Stimulated activated naive CD8-positive, alpha-beta T cell treated with anti-CD3 and anti-CD28 coated beads, Interleukin-15, Interleukin-2, amounts not matched to agents 100 ng/mL and 50 ng/mL, for 24 hours (primary cell): Measurements from ENCODE around the gene C21orf91.
A peak's percentile ranks its signal among the peaks of the same experiment; 100 is the strongest.
"Not testable (repeated sequence)": the region's sequence is repeated elsewhere in the genome, so short reads cannot be mapped to it uniquely, and the experiment has no call there.

ENCODE experiments used
- H3K27ac Mint-ChIP-seq: one replicate; pipeline ENCODE4 v1.8.0; 2021; ENCODE audit warnings: mild to moderate bottlenecking, mixed read lengths
- H3K27me3 Mint-ChIP-seq: one replicate; pipeline ENCODE4 v1.8.0; 2021; ENCODE audit warnings: mixed read lengths
- H3K36me3 Mint-ChIP-seq: one replicate; pipeline ENCODE4 v1.8.0; 2021; ENCODE audit warnings: low read depth, mixed read lengths
- H3K4me1 Mint-ChIP-seq: one replicate; pipeline ENCODE4 v1.8.0; 2021; ENCODE audit warnings: low read depth, mixed read lengths
- H3K4me3 Mint-ChIP-seq: one replicate; pipeline ENCODE4 v1.8.0; 2021; ENCODE audit warnings: mild to moderate bottlenecking, mixed read lengths
- H3K9me3 Mint-ChIP-seq: one replicate; pipeline ENCODE4 v1.8.0; 2021; ENCODE audit warnings: mixed read lengths

C21orf91 gene

DNA sequence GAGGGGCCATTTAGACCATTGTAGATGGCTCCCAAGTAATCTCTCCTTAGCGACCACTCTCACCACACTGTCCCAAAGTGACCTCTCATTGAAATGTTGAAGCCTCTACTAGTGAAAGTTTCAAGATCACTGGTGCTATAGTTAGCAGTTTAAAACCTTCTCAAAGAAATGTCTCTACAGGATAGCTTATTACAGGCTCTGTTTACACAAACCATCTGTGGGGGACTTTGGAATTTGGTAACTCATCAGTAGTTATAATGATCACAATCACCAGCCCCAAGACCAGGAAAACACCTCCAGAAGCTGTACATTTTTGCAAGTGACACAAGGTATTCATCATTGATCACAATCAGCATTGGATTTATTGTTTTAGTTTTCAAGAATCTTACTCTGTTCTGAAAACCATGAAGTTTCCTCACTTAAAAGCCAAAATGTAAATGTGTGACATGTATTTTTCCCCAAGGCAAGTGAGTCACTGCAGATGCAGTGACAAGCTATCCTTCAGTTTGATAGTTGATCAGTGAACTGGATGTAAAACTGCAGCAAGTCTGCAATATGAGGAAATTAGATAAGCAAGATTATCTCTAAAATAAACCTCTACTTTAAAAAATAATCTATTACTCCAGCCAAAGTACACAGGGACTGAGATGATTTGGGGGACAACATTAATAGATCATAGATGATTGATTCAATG, 41.9 kb downstream of the C21orf91 start:
- Mint-ChIP-seq H3K4me1 (peaks cover 78% of the 10 kb centered on the region), H3K36me3 (peaks cover 14% of the 10 kb centered on the region), H3K9me3 (peaks cover 15% of the 10 kb centered on the region), H3K4me3 (peak overlapping the region; percentile 3), H3K27me3 (no peaks in the 10 kb centered on the region), H3K27ac (peak overlapping the region; percentile 57)

DNA sequence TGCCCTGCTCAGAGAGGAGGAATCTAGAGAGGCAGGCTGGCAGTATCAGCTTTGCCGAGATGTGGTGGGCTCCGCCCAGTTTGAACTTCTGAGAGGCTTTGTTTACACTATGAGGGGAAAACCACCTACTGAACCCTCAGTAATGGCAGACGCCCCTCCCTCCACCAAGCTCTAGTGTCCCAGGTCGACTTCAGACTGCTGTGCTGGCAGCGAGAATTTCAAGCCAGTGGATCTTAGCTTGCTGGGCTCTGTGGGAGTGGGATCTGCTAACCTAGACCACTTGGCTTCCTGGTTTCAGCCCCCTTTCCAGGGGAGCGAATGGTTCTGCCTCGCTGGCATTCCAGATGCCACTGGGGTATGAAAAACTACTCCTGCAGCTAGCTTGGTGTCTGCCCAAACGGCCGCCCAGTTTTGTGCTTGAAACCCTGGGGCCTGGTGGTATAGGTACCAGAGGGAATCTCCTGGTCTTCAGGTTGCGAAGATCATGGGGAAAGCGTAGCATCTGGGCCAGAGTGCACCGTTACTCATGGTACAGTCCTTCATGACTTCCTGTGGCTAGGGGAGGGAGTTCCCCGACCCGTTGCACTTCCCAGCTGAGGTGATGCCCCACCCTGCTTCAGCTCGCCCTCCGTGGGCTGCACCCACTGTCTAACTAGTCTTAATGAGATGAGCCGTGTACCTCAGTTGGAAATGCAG, 43.6 kb downstream of the C21orf91 start:
- H3K4me3 Mint-ChIP-seq: peak overlapping the region; percentile 36
- peaks cover 10% of the 10 kb centered on the region for H3K36me3 Mint-ChIP-seq
- H3K27me3 Mint-ChIP-seq: no peaks in the 10 kb centered on the region
- peak overlapping the region; percentile 64 for H3K27ac Mint-ChIP-seq
- peaks cover 15% of the 10 kb centered on the region for H3K9me3 Mint-ChIP-seq
- peaks cover 61% of the 10 kb centered on the region for H3K4me1 Mint-ChIP-seq

DNA sequence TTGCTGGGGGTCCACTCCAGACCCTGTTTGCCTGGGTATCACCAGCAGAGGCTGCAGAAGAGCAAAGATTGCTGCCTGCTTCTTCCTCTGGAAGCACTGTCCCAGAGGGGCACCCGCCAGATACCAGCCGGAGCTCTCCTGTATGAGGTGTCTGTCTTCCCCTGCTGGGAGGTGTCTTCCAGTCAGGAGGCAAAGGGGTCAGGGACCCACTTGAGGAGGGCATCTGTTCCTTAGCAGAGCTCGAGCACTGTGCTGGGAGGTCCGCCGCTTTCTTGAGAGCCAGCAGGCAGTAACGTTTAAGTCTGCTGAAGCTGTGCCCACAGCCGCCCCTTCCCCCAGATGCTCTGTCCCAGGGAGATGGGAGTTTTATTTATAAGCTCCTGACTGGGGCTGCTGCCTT, 44.1 kb downstream of the C21orf91 start:
- Mint-ChIP-seq H3K4me3 (peak overlapping the region; percentile 36), H3K9me3 (peaks cover 15% of the 10 kb centered on the region), H3K4me1 (peaks cover 56% of the 10 kb centered on the region), H3K27ac (peak overlapping the region; percentile 64)
- H3K27me3 Mint-ChIP-seq, H3K36me3 Mint-ChIP-seq: not testable (repeated sequence)

DNA sequence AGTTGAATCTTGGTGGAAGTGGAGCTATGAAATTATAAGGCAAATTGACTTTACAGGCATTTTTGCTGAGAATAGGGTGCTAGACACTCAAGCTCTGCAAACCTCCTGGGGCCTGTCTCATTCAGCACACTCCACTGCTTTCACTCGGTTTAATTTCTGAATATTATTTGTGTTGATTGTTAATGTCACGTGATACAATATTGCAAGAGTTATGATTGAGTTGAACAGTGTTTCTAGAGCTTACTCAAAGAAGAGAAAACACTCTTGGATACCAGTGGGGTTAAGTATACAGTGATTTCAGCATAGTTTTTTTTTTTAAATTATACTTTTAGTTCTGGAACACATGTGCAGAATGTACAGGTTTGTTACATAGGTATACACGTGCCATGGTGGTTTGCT, 49.7 kb downstream of the C21orf91 start:
- H3K27ac Mint-ChIP-seq: no peak overlapping the region
- peaks cover 5% of the 10 kb centered on the region for H3K4me1 Mint-ChIP-seq
- peaks cover 13% of the 10 kb centered on the region for H3K9me3 Mint-ChIP-seq
- H3K36me3 Mint-ChIP-seq: peaks cover 8% of the 10 kb centered on the region
- H3K27me3 Mint-ChIP-seq: no peaks in the 10 kb centered on the region
- H3K4me3 Mint-ChIP-seq: no peak overlapping the region

DNA sequence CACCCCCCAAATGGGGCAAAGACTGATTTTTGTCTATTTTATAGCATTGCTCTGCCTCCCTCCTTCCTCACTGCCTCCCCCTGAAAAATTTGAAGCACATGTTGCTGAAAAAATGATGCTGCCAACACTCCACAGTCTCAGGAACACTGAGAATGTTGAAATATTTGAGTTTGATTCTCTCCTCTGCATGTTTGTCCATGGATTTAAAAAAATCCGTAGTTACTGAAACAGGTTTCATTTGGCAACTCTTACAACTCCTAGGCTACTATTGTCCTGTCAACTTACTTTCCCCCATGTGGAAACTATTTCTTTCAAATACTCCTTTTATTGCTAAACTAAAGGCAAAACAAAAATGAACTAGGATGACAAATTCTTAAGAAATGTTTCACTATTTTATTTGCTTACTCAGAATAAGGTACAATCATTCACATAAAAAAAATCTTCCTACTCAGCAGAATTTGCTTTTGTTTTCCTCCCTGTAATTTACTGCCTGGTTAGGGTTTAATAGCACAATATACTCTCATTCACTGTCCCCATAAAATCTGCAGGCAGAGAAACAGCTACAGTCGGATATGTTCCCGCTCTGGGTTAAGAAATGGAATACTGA, 50.2 kb downstream of the C21orf91 start:
- Mint-ChIP-seq H3K27ac (no peak overlapping the region), H3K4me3 (no peak overlapping the region), H3K36me3 (peaks cover 3% of the 10 kb centered on the region), H3K9me3 (peaks cover 8% of the 10 kb centered on the region), H3K4me1 (no peaks in the 10 kb centered on the region), H3K27me3 (no peaks in the 10 kb centered on the region)

DNA sequence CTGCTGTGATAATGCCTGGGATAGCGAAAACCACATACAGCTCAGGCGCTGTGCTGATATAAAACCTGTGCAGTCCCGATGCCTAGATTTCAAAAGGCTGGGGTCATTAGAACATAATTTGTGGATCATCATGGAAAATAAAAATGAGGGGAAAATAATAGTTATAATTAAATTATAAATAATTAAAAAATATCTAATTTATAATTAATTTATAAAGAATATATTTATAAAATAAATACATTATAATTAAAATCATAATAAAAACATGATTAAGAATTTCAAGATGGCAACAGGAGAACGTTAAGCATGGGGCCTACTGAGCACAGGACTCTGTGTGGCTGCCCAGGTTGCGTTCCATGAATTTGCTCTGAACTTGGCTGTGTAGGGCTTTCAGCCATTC, 53.9 kb downstream of the C21orf91 start:
- Mint-ChIP-seq H3K27me3 (no peaks in the 10 kb centered on the region), H3K9me3 (no peaks in the 10 kb centered on the region), H3K4me1 (no peaks in the 10 kb centered on the region), H3K4me3 (no peak overlapping the region), H3K36me3 (no peaks in the 10 kb centered on the region), H3K27ac (no peak overlapping the region)

DNA sequence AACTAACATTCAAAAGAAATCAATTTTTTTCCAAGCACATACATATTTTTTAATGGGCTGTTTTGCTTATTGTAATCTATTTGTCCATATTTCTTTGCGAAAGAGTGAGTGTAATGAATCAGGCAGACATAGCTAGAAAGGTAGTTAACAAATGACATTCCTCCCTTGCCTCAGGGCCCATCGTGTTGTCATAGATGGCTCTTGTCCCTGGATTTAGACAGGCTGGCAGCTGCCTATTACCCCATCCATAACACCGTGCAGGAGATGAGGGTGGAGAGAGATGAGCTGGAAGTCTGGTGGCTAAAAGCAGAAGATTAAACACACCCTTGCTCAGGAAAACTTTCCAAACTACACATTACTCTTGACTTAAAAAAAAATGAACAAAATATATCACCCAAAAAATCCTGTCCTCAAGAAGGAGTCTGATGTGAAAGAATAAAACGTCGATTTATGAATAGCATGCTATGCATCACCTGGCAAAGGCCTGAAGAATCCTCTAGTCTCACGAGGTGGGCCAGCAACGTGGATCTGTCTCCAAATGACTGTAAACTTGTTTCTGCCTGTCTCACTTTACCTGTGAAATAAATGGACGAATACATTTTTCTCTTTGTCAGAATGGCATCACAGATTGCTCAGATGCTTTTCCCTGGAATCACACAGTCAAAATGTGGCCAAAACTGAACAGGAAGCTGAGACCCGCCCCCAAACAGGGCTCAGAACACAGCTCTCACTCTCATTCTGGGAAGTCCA, 55.7 kb downstream of the C21orf91 start:
- H3K4me3 Mint-ChIP-seq: no peak overlapping the region
- H3K36me3 Mint-ChIP-seq: no peaks in the 10 kb centered on the region
- no peaks in the 10 kb centered on the region for H3K9me3 Mint-ChIP-seq
- H3K27me3 Mint-ChIP-seq: no peaks in the 10 kb centered on the region
- H3K27ac Mint-ChIP-seq: no peak overlapping the region
- H3K4me1 Mint-ChIP-seq: no peaks in the 10 kb centered on the region

DNA sequence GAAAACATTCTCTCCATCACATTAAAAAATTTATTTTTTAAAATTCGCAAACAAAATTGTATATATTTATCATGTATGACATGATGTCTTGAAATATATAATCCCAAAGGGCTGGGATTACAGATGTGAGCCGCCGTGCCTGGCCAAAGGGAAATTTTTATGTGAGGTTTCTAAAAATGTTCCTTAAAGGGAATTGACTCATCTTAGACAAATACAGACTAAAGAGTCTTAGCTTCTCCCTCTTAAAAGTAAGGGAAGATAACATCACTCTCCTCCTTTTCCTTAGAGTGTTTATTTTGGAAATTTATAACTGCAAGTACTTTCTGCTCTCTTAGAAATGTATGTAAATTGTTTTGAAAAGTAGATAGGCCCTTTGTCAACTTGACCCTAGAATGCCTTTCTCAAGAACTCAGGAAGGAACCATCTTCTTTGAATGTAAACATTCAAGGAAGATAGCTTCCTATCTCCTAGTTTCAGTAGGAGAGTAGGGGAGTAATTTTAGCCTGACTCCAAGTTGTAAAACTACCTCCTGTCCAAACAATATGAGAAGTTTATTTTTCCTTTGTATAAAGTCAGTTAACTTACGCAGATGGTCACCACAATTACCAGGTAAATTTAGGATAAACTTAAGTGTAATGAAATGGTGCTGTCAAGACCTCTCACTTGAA, 59.5 kb downstream of the C21orf91 start:
- Mint-ChIP-seq H3K4me3 (no peak overlapping the region), H3K27me3 (no peaks in the 10 kb centered on the region), H3K9me3 (peaks cover 7% of the 10 kb centered on the region), H3K27ac (no peak overlapping the region), H3K4me1 (no peaks in the 10 kb centered on the region), H3K36me3 (no peaks in the 10 kb centered on the region)

DNA sequence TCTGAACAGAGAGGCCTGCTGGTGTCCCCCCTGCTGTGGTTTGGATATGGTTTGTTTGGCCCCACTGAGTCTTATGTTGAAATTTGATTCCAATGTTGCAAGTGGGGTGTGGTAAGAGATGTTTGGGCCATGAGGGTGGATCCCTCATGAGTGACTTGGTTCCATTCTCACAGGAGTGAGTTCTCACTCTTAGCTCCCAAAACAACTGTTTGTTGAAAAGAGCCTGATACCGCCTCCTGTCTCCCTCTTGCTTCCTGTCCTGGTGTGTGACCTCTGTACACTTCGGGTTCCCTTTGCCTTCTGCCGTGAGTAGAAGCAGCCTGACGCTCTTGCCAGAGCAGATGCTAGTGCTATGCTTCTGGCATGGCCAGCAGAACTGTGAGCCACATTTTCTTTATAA, 60.5 kb downstream of the C21orf91 start:
- no peak overlapping the region for H3K27ac Mint-ChIP-seq
- H3K36me3 Mint-ChIP-seq: no peaks in the 10 kb centered on the region
- H3K4me1 Mint-ChIP-seq: no peaks in the 10 kb centered on the region
- no peak overlapping the region for H3K4me3 Mint-ChIP-seq
- no peaks in the 10 kb centered on the region for H3K27me3 Mint-ChIP-seq
- H3K9me3 Mint-ChIP-seq: peaks cover 7% of the 10 kb centered on the region

DNA sequence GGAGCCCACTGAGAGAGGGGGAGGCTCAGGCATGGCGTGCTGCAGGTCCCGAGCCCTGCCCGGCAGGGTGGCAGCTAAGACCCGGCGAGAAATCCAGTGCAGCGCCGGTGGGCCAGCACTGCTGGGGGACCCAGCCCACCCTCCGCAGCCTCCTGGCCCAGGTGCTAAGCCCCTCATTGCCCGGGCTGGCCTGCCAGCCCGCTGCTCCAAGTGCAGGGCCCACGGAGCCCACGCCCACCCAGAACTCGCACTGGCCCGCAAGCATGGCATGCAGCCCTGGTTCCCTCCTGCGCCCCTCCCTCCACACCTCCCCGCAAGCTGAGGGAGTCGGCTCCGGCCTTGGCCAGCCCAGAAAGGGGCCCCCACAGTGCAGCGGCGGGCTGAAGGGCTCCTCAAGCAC, 61.5 kb downstream of the C21orf91 start:
- H3K36me3 Mint-ChIP-seq: no peaks in the 10 kb centered on the region
- no peaks in the 10 kb centered on the region for H3K4me1 Mint-ChIP-seq
- no peak overlapping the region for H3K4me3 Mint-ChIP-seq
- no peaks in the 10 kb centered on the region for H3K27me3 Mint-ChIP-seq
- H3K27ac Mint-ChIP-seq: no peak overlapping the region
- H3K9me3 Mint-ChIP-seq: peaks cover 7% of the 10 kb centered on the region

DNA sequence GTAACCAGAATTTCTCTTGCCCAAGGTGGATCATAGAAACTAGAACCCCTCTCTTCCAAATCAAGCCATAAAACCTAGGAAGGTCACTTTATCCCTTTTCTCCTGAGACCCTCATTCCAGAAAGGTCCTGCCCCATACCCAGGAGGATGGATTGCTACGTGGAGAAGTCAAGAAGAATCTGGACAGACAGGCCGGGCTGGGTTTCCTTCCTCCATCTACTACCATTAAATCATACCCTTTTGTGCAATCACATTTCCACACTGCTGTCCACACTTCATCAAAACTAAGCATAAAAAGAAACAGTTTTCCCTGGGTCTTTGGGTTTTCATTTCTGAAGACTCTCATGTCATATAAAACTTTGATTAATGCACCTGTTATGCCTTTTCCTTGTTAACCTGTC, 65.4 kb downstream of the C21orf91 start:
- Mint-ChIP-seq H3K27me3 (no peaks in the 10 kb centered on the region), H3K27ac (no peak overlapping the region)

DNA sequence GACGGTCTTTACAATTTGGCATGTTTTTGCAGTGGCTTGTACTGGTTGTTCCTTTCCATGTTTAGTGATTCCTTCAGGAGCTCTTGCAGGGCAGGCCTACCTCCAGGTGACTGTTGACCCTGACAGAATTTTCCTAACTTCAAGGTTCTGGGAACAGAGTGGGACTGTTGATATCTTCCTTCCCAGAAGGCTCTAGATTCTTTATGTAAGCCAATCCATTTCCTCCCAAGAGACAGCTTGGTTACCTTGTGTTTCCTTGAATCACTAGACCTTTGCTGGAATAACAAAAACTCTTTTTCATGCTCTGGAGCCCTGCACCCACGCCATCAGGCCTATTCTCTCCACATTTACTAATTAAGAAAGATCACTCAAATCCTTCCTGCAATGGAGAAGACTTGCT, 67.0 kb downstream of the C21orf91 start:
- Mint-ChIP-seq H3K4me1 (no peaks in the 10 kb centered on the region), H3K4me3 (no peak overlapping the region), H3K9me3 (peaks cover 6% of the 10 kb centered on the region), H3K27ac (no peak overlapping the region), H3K27me3 (no peaks in the 10 kb centered on the region), H3K36me3 (no peaks in the 10 kb centered on the region)

More for the DNA sequence above, 65.4 kb downstream of the C21orf91 start:
- peaks cover 7% of the 10 kb centered on the region for H3K9me3 Mint-ChIP-seq
- H3K36me3 Mint-ChIP-seq: no peaks in the 10 kb centered on the region
- no peaks in the 10 kb centered on the region for H3K4me1 Mint-ChIP-seq
- H3K4me3 Mint-ChIP-seq: no peak overlapping the region

DNA sequence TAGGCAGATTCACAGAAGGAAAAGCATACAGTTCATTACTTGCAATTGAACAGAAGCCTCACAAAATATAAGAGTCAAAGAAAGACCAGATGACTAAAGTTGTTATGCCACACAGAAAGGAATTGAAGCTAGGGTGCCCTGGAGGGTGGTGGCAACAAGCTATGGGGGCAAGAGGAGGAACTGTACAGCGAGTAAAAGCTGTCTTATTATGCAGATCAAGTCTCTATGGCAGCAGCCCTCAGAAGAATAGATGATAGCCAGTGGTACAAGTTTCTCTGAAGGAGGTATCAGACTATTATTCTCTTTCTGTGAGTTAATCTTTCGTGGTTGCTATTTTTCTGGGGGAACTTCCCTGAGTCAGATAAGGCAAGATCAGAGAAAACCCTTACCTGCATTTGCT, 72.2 kb downstream of the C21orf91 start:
- no peaks in the 10 kb centered on the region for H3K36me3 Mint-ChIP-seq
- no peak overlapping the region for H3K4me3 Mint-ChIP-seq
- H3K4me1 Mint-ChIP-seq: peaks cover 4% of the 10 kb centered on the region
- no peaks in the 10 kb centered on the region for H3K27me3 Mint-ChIP-seq
- H3K27ac Mint-ChIP-seq: no peak overlapping the region
- peaks cover 10% of the 10 kb centered on the region for H3K9me3 Mint-ChIP-seq

DNA sequence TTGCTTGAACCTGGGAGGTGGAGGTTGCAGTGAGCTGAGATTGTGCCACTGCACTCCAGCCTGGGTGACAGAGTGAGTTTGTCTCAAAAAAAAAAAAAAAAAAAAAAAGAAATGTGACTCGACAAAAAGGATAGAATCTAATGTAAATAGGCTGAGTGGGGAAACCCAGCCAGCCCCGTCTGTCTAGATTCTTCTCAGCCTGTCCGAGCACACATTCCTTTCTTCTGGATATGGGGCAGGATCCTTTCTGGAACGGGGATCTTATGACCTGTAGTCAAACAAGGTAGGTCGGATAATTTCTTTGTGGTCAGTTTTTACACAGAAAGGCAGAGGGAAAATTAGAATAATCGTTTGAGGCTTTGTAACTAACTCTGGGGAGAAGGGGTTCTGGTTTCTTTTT, 74.1 kb downstream of the C21orf91 start:
- H3K4me3 Mint-ChIP-seq: no peak overlapping the region
- no peaks in the 10 kb centered on the region for H3K36me3 Mint-ChIP-seq
- H3K27ac Mint-ChIP-seq: no peak overlapping the region
- H3K9me3 Mint-ChIP-seq: peaks cover 10% of the 10 kb centered on the region
- H3K27me3 Mint-ChIP-seq: no peaks in the 10 kb centered on the region
- H3K4me1 Mint-ChIP-seq: peaks cover 13% of the 10 kb centered on the region
